NT2/D1 (cell line): ENCODE data around the gene MARCHF3.
"Not testable (repeated sequence)": the region's sequence is repeated elsewhere in the genome, so short reads cannot be mapped to it uniquely, and the experiment has no call there.

ENCODE experiments used
- DNase-seq: peaks from one replicate; pipeline ENCODE4 v3.0.0-alpha.2; 2011; ENCODE audit warnings: low read depth, low spot score
- H3K27me3 ChIP-seq: 2 replicates; pipeline ENCODE4 v1.6.0; 2011; ENCODE audit warnings: mild to moderate bottlenecking; ENCODE audit not compliant: insufficient read length, insufficient read depth
- H3K36me3 ChIP-seq: 2 replicates; pipeline ENCODE4 v1.6.1; 2011; ENCODE audit warnings: mild to moderate bottlenecking, low read length, mixed read lengths; ENCODE audit not compliant: insufficient read depth, insufficient read length
- H3K4me1 ChIP-seq: 2 replicates; pipeline ENCODE4 v1.5.1; 2011; ENCODE audit not compliant: insufficient read depth, insufficient read length
- H3K4me3 ChIP-seq: 2 replicates; pipeline ENCODE4 v1.5.1; 2011; ENCODE audit warnings: low read depth; ENCODE audit not compliant: insufficient read length
- H3K9ac ChIP-seq: 2 replicates; pipeline ENCODE4 v1.6.0; 2011; ENCODE audit warnings: low read depth; ENCODE audit not compliant: insufficient read length
- H3K9me3 ChIP-seq: 2 replicates; pipeline ENCODE4 v1.5.1; 2011; ENCODE audit warnings: mild to moderate bottlenecking, low read length; ENCODE audit not compliant: insufficient read depth
- SUZ12 ChIP-seq: IDR thresholded peaks from 2 replicates; pipeline ENCODE4 v1.6.1; 2011; ENCODE audit not compliant: insufficient read length, insufficient read depth; ENCODE audit errors: extremely low read depth
- YY1 ChIP-seq: IDR thresholded peaks from 2 replicates; pipeline ENCODE4 v1.6.1; 2011; ENCODE audit not compliant: insufficient read length, insufficient read depth
- ZNF274 ChIP-seq: IDR thresholded peaks from 2 replicates; pipeline ENCODE4 v1.6.1; 2011; ENCODE audit warnings: mild to moderate bottlenecking, low read depth, low read length

The MARCHF3 gene

DNA sequence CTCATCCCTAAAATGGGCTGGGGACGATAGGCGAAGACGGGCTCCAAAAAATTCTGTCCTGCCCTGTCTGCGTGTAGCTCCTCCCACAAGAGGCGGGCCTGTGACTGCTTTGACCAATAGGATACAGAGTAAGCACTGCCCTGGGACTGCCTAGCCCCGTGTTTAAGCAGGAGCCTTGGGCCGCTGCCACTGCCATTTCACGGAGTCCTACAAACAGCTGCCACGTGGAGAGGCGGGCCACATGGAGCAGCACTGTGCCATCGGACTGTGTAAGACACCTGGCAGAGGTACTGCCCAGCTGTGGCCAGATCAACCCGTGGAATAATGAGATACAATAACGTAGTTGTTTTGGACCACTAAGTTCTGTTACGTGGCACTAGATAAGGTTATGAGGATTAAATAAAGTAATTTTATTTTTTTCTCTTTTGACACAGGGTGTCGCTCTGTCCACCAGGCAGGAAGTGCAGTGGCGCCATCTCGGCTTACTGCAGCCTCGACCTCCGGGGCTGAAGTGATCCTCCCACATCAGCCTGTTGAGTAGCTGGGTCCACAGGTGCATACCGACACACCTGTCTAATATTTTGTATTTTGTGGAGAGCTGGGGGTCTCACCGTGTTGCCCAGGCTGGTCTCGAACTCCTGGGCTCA, 166.2 kb downstream of the MARCHF3 start:
- Histone ChIP-seq H3K36me3 (no peaks in the 10 kb centered on the region), H3K4me1 (no peaks in the 10 kb centered on the region), H3K27me3 (no peaks in the 10 kb centered on the region), H3K4me3 (no peak overlapping the region), H3K9me3 (no peaks in the 10 kb centered on the region), H3K9ac (no peak overlapping the region)
- TF ChIP-seq ZNF274 (no peak), YY1 (no peak), SUZ12 (no peak)
- no peak for DNase-seq

DNA sequence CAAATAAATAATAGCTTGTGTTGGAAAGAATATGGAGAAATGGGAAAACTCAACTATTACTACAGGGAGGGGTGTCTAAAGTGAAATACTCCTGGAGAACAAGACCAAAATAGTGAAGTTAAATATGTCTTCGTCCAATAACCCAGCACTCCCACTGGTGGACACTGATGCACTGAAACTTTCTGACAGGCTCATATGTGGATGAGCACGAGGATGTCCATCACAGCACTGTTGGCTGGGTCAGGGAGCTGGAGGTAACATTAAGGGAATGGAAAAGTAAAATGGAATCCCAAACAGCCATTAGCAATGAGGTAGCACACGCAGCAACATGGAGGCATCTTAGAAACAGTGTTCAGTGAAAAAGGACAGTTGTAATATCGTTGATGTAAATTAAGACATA, 167.0 kb downstream of the MARCHF3 start:
- H3K9ac ChIP-seq: no peak overlapping the region
- no peak overlapping the region for H3K4me3 ChIP-seq
- DNase-seq: no peak
- no peaks in the 10 kb centered on the region for H3K9me3 ChIP-seq
- no peaks in the 10 kb centered on the region for H3K36me3 ChIP-seq
- no peaks in the 10 kb centered on the region for H3K4me1 ChIP-seq
- H3K27me3 ChIP-seq: no peaks in the 10 kb centered on the region
- no peak for TF ChIP-seq ZNF274
- TF ChIP-seq SUZ12: no peak
- no peak for TF ChIP-seq YY1

DNA sequence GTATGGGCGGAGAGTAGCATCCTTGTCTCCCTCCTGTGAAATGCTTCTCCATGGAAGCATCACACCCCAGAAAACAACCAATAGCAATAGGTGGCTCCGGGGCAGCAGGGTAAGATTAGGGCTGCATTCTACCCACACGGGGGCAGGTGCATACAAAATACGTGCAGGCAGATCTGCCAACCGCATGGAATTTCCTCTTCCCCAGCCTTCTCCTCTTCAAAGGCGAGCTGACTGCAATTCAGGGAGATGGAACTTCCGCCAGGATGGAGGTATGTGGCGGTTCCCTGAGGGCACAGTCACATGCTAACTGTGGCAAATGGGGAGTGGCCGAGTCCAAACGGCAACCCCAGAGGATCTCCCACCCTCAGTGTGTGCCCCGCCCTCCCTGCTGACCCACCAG, 171.9 kb downstream of the MARCHF3 start:
- Histone ChIP-seq H3K4me3 (no peak overlapping the region), H3K9ac (no peak overlapping the region), H3K36me3 (no peaks in the 10 kb centered on the region), H3K9me3 (peaks cover 17% of the 10 kb centered on the region; the same call in 1 of the 2 replicates), H3K27me3 (no peaks in the 10 kb centered on the region), H3K4me1 (no peaks in the 10 kb centered on the region)
- TF ChIP-seq YY1 (no peak), ZNF274 (no peak), SUZ12 (no peak)
- DNase-seq: peak; percentile 38

DNA sequence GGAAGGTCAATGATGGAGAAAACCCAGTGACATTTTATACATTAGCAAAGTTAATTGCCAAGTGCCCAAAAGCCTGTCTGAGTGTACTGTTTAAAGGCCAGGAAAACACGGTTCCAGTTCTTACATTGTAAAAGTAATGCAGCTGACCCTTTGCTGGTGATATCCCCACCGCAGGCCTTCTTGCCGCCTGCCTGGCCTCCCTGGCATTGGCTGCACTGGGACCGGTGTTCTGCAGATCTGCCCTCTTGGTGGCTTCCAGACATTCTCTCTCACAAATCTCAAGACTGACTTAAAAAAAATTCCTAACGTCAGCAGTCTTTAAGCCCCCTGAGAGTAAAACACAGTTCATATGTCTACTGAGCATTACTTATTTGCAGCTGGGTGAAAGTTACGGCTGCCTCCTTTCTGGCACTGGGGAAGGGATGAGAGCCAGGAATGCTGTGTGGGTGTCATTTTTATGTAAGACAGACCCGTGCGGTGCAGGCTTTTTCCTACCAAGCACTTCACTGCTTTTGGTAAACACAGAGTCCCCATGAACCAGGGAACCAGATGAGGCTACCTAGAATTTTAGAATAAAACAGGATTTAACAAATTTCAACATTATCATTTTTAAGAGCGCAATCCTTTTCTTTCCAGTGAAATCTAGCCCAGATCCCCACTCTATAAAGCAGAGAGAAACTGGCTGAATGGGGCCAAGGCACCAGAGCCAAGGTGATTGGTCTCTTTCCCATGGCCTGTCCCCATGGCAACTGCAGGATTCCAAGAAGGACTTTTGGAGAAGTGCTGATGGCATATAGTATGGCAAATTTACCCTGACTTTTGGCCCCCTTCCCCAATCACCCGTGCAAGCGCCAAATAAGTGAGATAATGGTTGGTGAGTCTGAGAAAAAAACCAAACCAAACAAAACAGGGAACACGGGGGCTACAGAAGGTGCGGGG, 172.6 kb downstream of the MARCHF3 start:
- no peak for DNase-seq
- TF ChIP-seq SUZ12: no peak
- Histone ChIP-seq H3K36me3 (no peaks in the 10 kb centered on the region), H3K4me3 (no peak overlapping the region), H3K4me1 (no peaks in the 10 kb centered on the region), H3K27me3 (no peaks in the 10 kb centered on the region), H3K9me3 (peaks cover 17% of the 10 kb centered on the region; the same call in 1 of the 2 replicates), H3K9ac (no peak overlapping the region)

DNA sequence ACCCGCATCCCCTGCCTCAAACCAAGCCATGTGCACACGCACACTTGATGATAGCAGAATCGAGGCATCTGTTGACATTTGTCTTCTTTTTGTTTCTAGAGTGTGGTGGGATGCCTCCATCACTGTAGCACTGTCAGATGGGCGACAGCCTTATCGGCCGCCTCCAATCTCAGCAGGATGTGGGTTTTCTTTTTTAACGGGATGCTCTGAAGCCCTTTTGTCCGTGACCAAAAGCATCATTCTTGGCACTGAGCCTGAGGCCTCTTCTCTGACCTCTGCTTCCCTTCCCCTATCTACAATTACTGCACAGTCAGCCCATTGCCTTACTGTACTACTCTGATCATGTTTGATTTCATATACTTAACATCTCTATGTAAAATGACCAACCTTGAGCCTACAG, 175.1 kb downstream of the MARCHF3 start:
- Histone ChIP-seq H3K27me3 (no peaks in the 10 kb centered on the region), H3K36me3 (no peaks in the 10 kb centered on the region), H3K4me3 (no peak overlapping the region), H3K9ac (no peak overlapping the region), H3K4me1 (no peaks in the 10 kb centered on the region), H3K9me3 (peaks cover 17% of the 10 kb centered on the region; the same call in 1 of the 2 replicates)
- TF ChIP-seq ZNF274: no peak
- TF ChIP-seq YY1: no peak
- TF ChIP-seq SUZ12: no peak
- no peak for DNase-seq

DNA sequence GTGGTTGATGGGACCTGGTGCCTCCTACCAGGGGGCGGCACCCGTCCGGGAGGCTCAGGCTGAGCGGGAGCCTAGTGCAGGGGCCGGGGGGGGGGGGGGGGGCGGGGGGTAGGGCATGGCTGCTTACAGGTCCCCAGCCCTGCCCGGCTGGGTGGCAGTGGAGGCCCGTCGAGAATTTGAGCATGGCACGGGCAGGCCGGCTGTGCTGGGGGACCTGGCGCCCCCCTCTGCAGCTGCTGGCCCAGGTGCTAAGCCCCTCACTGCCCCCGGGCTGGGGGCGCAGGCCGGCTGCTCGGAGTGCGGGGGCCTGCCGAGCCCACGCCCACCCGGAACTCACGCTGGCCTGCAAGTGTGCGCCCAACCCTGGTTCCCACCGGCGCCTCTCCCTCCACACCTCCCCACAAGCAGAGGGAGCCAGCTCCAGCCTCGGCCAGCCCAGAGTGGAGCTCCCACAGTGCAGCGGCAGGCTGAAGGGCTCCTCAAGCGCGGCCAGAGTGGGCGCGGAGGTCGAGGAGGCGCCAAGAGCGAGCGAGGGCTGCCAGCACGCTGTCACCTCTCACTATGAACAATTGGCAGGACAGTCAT, 175.7 kb downstream of the MARCHF3 start:
- Histone ChIP-seq H3K36me3 (no peaks in the 10 kb centered on the region), H3K4me1 (no peaks in the 10 kb centered on the region), H3K27me3 (no peaks in the 10 kb centered on the region), H3K9me3 (peaks cover 17% of the 10 kb centered on the region; the same call in 1 of the 2 replicates), H3K4me3 (no peak overlapping the region), H3K9ac (no peak overlapping the region)
- no peak for DNase-seq
- TF ChIP-seq SUZ12 (no peak), ZNF274 (no peak), YY1 (no peak)

DNA sequence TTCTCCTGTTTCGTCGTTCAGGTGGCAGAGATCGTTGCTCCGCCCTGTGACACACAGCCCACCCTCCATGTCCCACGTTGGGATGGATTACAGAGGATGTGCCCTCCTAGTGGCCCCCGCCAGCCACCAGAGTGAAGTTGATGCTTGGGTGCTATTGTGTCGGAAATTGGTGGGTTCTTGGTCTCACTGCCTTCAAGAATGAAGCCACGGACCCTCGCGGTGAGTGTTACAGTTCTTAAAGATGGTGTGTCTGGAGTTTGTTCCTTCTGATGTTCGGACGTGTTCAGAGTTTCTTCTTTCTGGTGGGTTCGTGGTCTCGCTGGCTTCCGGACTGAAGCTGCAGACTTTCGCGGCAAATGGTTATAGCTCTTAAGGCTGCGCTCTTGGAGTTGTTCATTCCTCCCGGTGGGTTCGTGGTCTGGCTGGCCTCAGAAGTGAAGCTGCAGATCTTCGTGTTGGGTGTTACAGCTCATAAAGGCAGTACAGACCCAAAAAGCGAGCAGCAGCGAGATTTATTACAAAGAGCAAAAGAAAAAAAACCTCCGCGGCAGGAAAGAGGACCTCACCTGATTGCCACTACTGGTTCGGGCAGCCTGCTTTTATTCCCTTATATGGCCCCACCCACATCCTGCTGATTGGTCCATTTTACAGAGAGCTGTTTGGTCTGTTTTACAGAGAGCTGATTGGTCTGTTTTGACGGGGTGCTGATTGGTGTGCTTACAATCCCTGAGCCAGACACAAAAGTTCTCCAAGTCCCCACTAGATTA, 176.6 kb downstream of the MARCHF3 start:
- not testable (repeated sequence) for H3K9ac ChIP-seq, H3K4me1 ChIP-seq, DNase-seq, H3K4me3 ChIP-seq, H3K36me3 ChIP-seq, H3K27me3 ChIP-seq
- H3K9me3 ChIP-seq: peaks cover 17% of the 10 kb centered on the region; the same call in 1 of the 2 replicates
